Lower lobe of right lung (tissue), 2 donors: ENCODE data around the gene SLC39A1. TPM values are rescaled to one million over a fixed set of nuclear protein-coding genes. Genes with fewer than 3 reads are reported as not detected.

Experiments used
- ATAC-seq, 2 donors: fragments of 200-7000 bp; cut with Tn5 transposase; one replicate each; pipeline ENCODE4 v1.9.1; 2020 to 2022; ENCODE audit warnings: mild to moderate bottlenecking in 2 of 2, moderate library complexity in 2 of 2
- DNase-seq: peaks from one replicate; pipeline ENCODE4 v3.0.0-alpha.2; 2020
- H3K27ac ChIP-seq: fragments of 200-600 bp; one replicate; pipeline ENCODE4 v1.8.0; 2022
- H3K27me3 ChIP-seq: fragments of 200-600 bp; one replicate; pipeline ENCODE4 v1.8.0; 2022; ENCODE audit warnings: low read depth
- H3K36me3 ChIP-seq: fragments of 200-600 bp; one replicate; pipeline ENCODE4 v1.8.0; 2022; ENCODE audit warnings: mild to moderate bottlenecking
- H3K4me1 ChIP-seq: fragments of 200-600 bp; one replicate; pipeline ENCODE4 v1.8.0; 2022
- H3K4me3 ChIP-seq: fragments of 200-600 bp; one replicate; pipeline ENCODE4 v1.8.0; 2022; ENCODE audit warnings: mild to moderate bottlenecking
- H3K9me3 ChIP-seq: fragments of 200-600 bp; one replicate; pipeline ENCODE4 v1.8.0; 2022
- CTCF ChIP-seq: fragments of 200-600 bp; IDR thresholded peaks from one replicate; pipeline ENCODE4 v1.8.0; 2022; ENCODE audit warnings: antibody characterized with exemption, mild to moderate bottlenecking
- intact Hi-C: fragments of 100-400 bp; cut with DNase I; formaldehyde crosslinking; loops from one replicate; pipeline ENCODE4 v1.11.0; 2022
- total RNA-seq: library from RNA; stranded (reverse); fragmentation: NEBNext Ultra II Directional; extraction: Animal tissue kit (Norgen Biotek cat#: 25700); gene quantifications from one replicate; pipeline ENCODE4 v1.2.1, GENCODE V29; 2021
- donor health status: DM: no; HTN: yes; CAD: no; lungs with severe emphysema.

The SLC39A1 gene
- total RNA-seq, 1 donor from 2014 or later: 98.4 TPM

- no peak for ATAC-seq
Measured at GRCh38 chr1:153970346-153970745, 7.0 kb upstream of the SLC39A1 start.

GRCh38 chr1:153968972-153969371 lies 5.6 kb upstream of the SLC39A1 start:
- ATAC-seq (no peak), DNase-seq (no peak)
- Histone ChIP-seq H3K27me3 (no peaks in the 10 kb centered on the region), H3K36me3 (peaks cover 14% of the 10 kb centered on the region), H3K9me3 (no peaks in the 10 kb centered on the region), H3K27ac (no peak overlapping the region), H3K4me3 (peak overlapping the region; percentile 73), H3K4me1 (peaks cover 33% of the 10 kb centered on the region)
- TF ChIP-seq CTCF: no peak
- intact Hi-C loops: no loop called here

More at GRCh38 chr1:153970346-153970745, 7.0 kb upstream of the SLC39A1 start:
- peaks cover 28% of the 10 kb centered on the region for H3K36me3 ChIP-seq
- H3K4me3 ChIP-seq: no peak overlapping the region
- H3K9me3 ChIP-seq: no peaks in the 10 kb centered on the region
- peaks cover 24% of the 10 kb centered on the region for H3K4me1 ChIP-seq
- no peaks in the 10 kb centered on the region for H3K27me3 ChIP-seq
- no peak for DNase-seq
- intact Hi-C loops: no loop called here
- no peak overlapping the region for H3K27ac ChIP-seq
- no peak for TF ChIP-seq CTCF

GRCh38 chr1:153968408-153968807 lies 5.1 kb upstream of the SLC39A1 start:
- peaks cover 34% of the 10 kb centered on the region for H3K4me1 ChIP-seq
- H3K4me3 ChIP-seq: peak overlapping the region; percentile 73
- intact Hi-C loops: no loop called here
- no peak for TF ChIP-seq CTCF
- H3K27me3 ChIP-seq: no peaks in the 10 kb centered on the region
- no peaks in the 10 kb centered on the region for H3K9me3 ChIP-seq
- peaks cover 9% of the 10 kb centered on the region for H3K36me3 ChIP-seq
- peak overlapping the region; percentile 94 for H3K27ac ChIP-seq
- ATAC-seq: no peak
- no peak for DNase-seq

- Histone ChIP-seq H3K27me3 (no peaks in the 10 kb centered on the region), H3K4me1 (peaks cover 34% of the 10 kb centered on the region), H3K36me3 (peaks cover 4% of the 10 kb centered on the region), H3K9me3 (no peaks in the 10 kb centered on the region), H3K4me3 (peak overlapping the region; percentile 73), H3K27ac (peak overlapping the region; percentile 94)
- TF ChIP-seq CTCF: no peak
- ATAC-seq (no peak), DNase-seq (peak; percentile 79)
- intact Hi-C loops: no loop called here
Measured at GRCh38 chr1:153968000-153968363, 4.6 kb upstream of the SLC39A1 start.

GRCh38 chr1:153967107-153967999 lies 4.0 kb upstream of the SLC39A1 start, which contains the start of gene CREB3L4:
TSS of gene CREB3L4 (plus strand) at chr1:153967902. CDS start at chr1:153968526, 624 bp downstream.
- Histone ChIP-seq H3K4me3 (peak within 1 kb of the TSS; percentile 73), H3K27me3 (no peaks in the 10 kb centered on the region), H3K27ac (peak within 1 kb of the TSS; percentile 94), H3K9me3 (no peaks in the 10 kb centered on the region), H3K36me3 (no peaks in the 10 kb centered on the region), H3K4me1 (peaks cover 39% of the 10 kb centered on the region)
- intact Hi-C loops: no loop called here
- DNase-seq (peak; percentile 93), ATAC-seq (peak; percentile 90 to 91)
- TF ChIP-seq CTCF: peak; percentile 50
